Caco-2 (cell line): Measurements from ENCODE around the gene BASP1. TPM values are rescaled to one million over a fixed set of nuclear protein-coding genes. Genes with fewer than 3 reads are reported as not detected.

Experiments
- BruUV-seq: library from RNA; stranded (reverse); fragments of 400-500 nt; replicated peaks from 2 replicates; lab custom pipeline; 2021; lab: Mats Ljungman, UMichigan
- CTCF ChIA-PET: fragments of 300-600 bp; sonication (Branson Sonifier 250); formaldehyde crosslinking; loops from one replicate; lab custom pipeline; 2022; ENCODE audit warnings: antibody characterized with exemption; lab: Charles Lee
- POLR2A ChIA-PET: fragments of 300-600 bp; sonication (Branson Sonifier 250); formaldehyde crosslinking; loops from one replicate; lab custom pipeline; 2022; ENCODE audit warnings: antibody characterized with exemption; lab: Charles Lee
- DNase-seq, 2 experiments: peaks; one replicate each; pipeline versions ENCODE4 v3.0.0 to v3.0.0-alpha.2; 2020 to 2022
- H3K27me3 ChIP-seq: replicated peaks from 2 replicates; pipeline ENCODE4 v1.6.0; 2011; ENCODE audit warnings: low read length; ENCODE audit not compliant: control insufficient read depth, insufficient read depth
- H3K36me3 ChIP-seq: 2 replicates; pipeline ENCODE4 v1.5.1; 2011; ENCODE audit warnings: low read length; ENCODE audit not compliant: control insufficient read depth, insufficient read depth
- H3K4me1 ChIP-seq: fragments of 250-450 bp; sonication (Bioruptor Pico); 2 replicates; pipeline ENCODE4 v1.5.1; 2020; ENCODE audit warnings: mild to moderate bottlenecking
- H3K4me3 ChIP-seq: 2 replicates; pipeline ENCODE4 v1.5.1; 2011; ENCODE audit warnings: low read depth, mild to moderate bottlenecking, control low read depth, low read length
- H3K9me3 ChIP-seq: fragments of 250-450 bp; sonication (Bioruptor Pico); 2 replicates; pipeline ENCODE4 v1.5.1; 2020; ENCODE audit warnings: mild to moderate bottlenecking, moderate library complexity
- H3K27ac Mint-ChIP-seq: one replicate; pipeline ENCODE4 v1.8.0; 2022; ENCODE audit warnings: mixed read lengths; ENCODE audit not compliant: unreplicated experiment
- H3K27me3 Mint-ChIP-seq: one replicate; pipeline ENCODE4 v1.8.0; 2022; ENCODE audit warnings: mixed read lengths; ENCODE audit not compliant: insufficient read depth, unreplicated experiment
- H3K36me3 Mint-ChIP-seq: one replicate; pipeline ENCODE4 v1.8.0; 2022; ENCODE audit warnings: mild to moderate bottlenecking, mixed read lengths; ENCODE audit not compliant: insufficient read depth, unreplicated experiment
- H3K4me1 Mint-ChIP-seq: one replicate; pipeline ENCODE4 v1.8.0; 2022; ENCODE audit warnings: low read depth, mixed read lengths; ENCODE audit not compliant: unreplicated experiment
- H3K4me3 Mint-ChIP-seq: one replicate; pipeline ENCODE4 v1.8.0; 2022; ENCODE audit warnings: mild to moderate bottlenecking, moderate library complexity, mixed read lengths; ENCODE audit not compliant: unreplicated experiment
- H3K9me3 Mint-ChIP-seq: one replicate; pipeline ENCODE4 v1.8.0; 2022; ENCODE audit warnings: mixed read lengths; ENCODE audit not compliant: unreplicated experiment
- CTCF ChIP-seq, 2 experiments: fragments of 200-600 bp in 1 of 2; IDR thresholded peaks; 1 replicate in 1 of 2; 2 replicates in 1 of 2; pipeline versions ENCODE4 v1.5.1 to v1.8.0; 2011 to 2022; ENCODE audit warnings: antibody characterized with exemption in 1 of 2, control low read depth in 1 of 2, inconsistent platforms in 1 of 2, low read depth in 1 of 2, low read length in 1 of 2, mild to moderate bottlenecking in 1 of 2, moderate library complexity in 1 of 2; ENCODE audit not compliant: insufficient read depth in 1 of 2, severe bottlenecking in 1 of 2, unreplicated experiment in 1 of 2
- intact Hi-C: fragments of 100-400 bp; cut with micrococcal nuclease; formaldehyde crosslinking; loops from one replicate; pipeline ENCODE4 v1.10.0; 2022; ENCODE audit not compliant: unreplicated experiment
- total RNA-seq: library from RNA; stranded (reverse); gene quantifications from 2 replicates; pipeline ENCODE4 v1.2.3, GENCODE V29; 2022

BASP1 gene
- total RNA-seq, 1 experiment from 2014 or later, result 78.1 TPM

GRCh38 chr5:17292434-17293015, 75.1 kb downstream of the BASP1 start:
- Mint-ChIP-seq H3K36me3 (peaks cover 13% of the 10 kb centered on the region), H3K9me3 (peaks cover 12% of the 10 kb centered on the region), H3K4me3 (no peak overlapping the region), H3K27me3 (no peaks in the 10 kb centered on the region), H3K4me1 (peaks cover 31% of the 10 kb centered on the region), H3K27ac (no peak overlapping the region)
- POLR2A ChIA-PET, result no interaction called here
- CTCF ChIA-PET, result no interaction called here
- DNase-seq, result no peak
- Histone ChIP-seq H3K36me3 (no peaks in the 10 kb centered on the region), H3K4me1 (peaks cover 16% of the 10 kb centered on the region), H3K9me3 (peaks cover 3% of the 10 kb centered on the region; the same call in 1 of the 2 replicates), H3K4me3 (no peak overlapping the region), H3K27me3 (no peaks in the 10 kb centered on the region)
- intact Hi-C loops, result loop anchor here (5.0 kb wide), 1 partner anchor 70 kb away; no protein-coding TSS in a partner anchor
- no TSS peak for BruUV-seq
- no peak for TF ChIP-seq CTCF (IDR thresholded peaks at IDR 0.05; ENCODE audit: insufficient read depth in 1 of 2, low read depth in 1 of 2, low read length in 1 of 2, severe bottlenecking in 1 of 2, unreplicated experiment in 1 of 2)

GRCh38 chr5:17294639-17295311, 77.3 kb downstream of the BASP1 start:
- no peaks in the 10 kb centered on the region for H3K9me3 Mint-ChIP-seq
- Histone ChIP-seq H3K9me3 (no peaks in the 10 kb centered on the region), H3K4me1 (peaks cover 16% of the 10 kb centered on the region), H3K27me3 (no peaks in the 10 kb centered on the region), H3K36me3 (no peaks in the 10 kb centered on the region), H3K4me3 (no peak overlapping the region)
- H3K4me3 Mint-ChIP-seq, result no peak overlapping the region
- BruUV-seq, result no TSS peak
- TF ChIP-seq CTCF (IDR thresholded peaks at IDR 0.05; ENCODE audit: insufficient read depth in 1 of 2, low read depth in 1 of 2, low read length in 1 of 2, severe bottlenecking in 1 of 2, unreplicated experiment in 1 of 2), result no peak
- H3K27me3 Mint-ChIP-seq, result no peaks in the 10 kb centered on the region
- ChIA-PET CTCF (no interaction called here), POLR2A (no interaction called here)
- DNase-seq, result no peak
- peaks cover 6% of the 10 kb centered on the region for H3K36me3 Mint-ChIP-seq
- intact Hi-C loops, result loop anchor here (5.0 kb wide), 1 partner anchor 72 kb away; no protein-coding TSS in a partner anchor
- peaks cover 19% of the 10 kb centered on the region for H3K4me1 Mint-ChIP-seq
- H3K27ac Mint-ChIP-seq, result no peak overlapping the region

- H3K4me1 ChIP-seq, result peaks cover 7% of the 10 kb centered on the region
- DNase-seq, result no peak
- ChIA-PET POLR2A (no interaction called here), CTCF (no interaction called here)
- H3K4me3 ChIP-seq, result no peak overlapping the region
- H3K9me3 ChIP-seq, result no peaks in the 10 kb centered on the region
- intact Hi-C loops, result no loop called here
- no peak for TF ChIP-seq CTCF (IDR thresholded peaks at IDR 0.05; ENCODE audit: insufficient read depth in 1 of 2, low read depth in 1 of 2, low read length in 1 of 2, severe bottlenecking in 1 of 2, unreplicated experiment in 1 of 2)
- no peaks in the 10 kb centered on the region for H3K36me3 ChIP-seq
- Mint-ChIP-seq H3K27ac (no peak overlapping the region), H3K4me3 (no peak overlapping the region), H3K36me3 (peaks cover under 1% of the 10 kb centered on the region), H3K9me3 (no peaks in the 10 kb centered on the region), H3K4me1 (peaks cover 10% of the 10 kb centered on the region), H3K27me3 (no peaks in the 10 kb centered on the region)
- no peaks in the 10 kb centered on the region for H3K27me3 ChIP-seq
- no TSS peak for BruUV-seq
Observed at GRCh38 chr5:17295671-17296070, 78.2 kb downstream of the BASP1 start.
